Caco-2 (cell line): ENCODE measurements around the gene IGF2. TPM values are rescaled to one million over a fixed set of nuclear protein-coding genes. Genes with fewer than 3 reads are reported as not detected.

Source experiments
- BruUV-seq: library from RNA; stranded (reverse); fragments of 400-500 nt; replicated peaks from 2 replicates; lab custom pipeline; 2021; lab: Mats Ljungman, UMichigan
- CTCF ChIA-PET: fragments of 300-600 bp; sonication (Branson Sonifier 250); formaldehyde crosslinking; loops from one replicate; lab custom pipeline; 2022; ENCODE audit warnings: antibody characterized with exemption; lab: Charles Lee
- POLR2A ChIA-PET: fragments of 300-600 bp; sonication (Branson Sonifier 250); formaldehyde crosslinking; loops from one replicate; lab custom pipeline; 2022; ENCODE audit warnings: antibody characterized with exemption; lab: Charles Lee
- DNase-seq, 2 experiments: peaks; one replicate each; pipeline versions ENCODE4 v3.0.0 to v3.0.0-alpha.2; 2020 to 2022
- H3K27me3 ChIP-seq: replicated peaks from 2 replicates; pipeline ENCODE4 v1.6.0; 2011; ENCODE audit warnings: low read length; ENCODE audit not compliant: control insufficient read depth, insufficient read depth
- H3K36me3 ChIP-seq: 2 replicates; pipeline ENCODE4 v1.5.1; 2011; ENCODE audit warnings: low read length; ENCODE audit not compliant: control insufficient read depth, insufficient read depth
- H3K4me1 ChIP-seq: fragments of 250-450 bp; sonication (Bioruptor Pico); 2 replicates; pipeline ENCODE4 v1.5.1; 2020; ENCODE audit warnings: mild to moderate bottlenecking
- H3K4me3 ChIP-seq: 2 replicates; pipeline ENCODE4 v1.5.1; 2011; ENCODE audit warnings: low read depth, mild to moderate bottlenecking, control low read depth, low read length
- H3K9me3 ChIP-seq: fragments of 250-450 bp; sonication (Bioruptor Pico); 2 replicates; pipeline ENCODE4 v1.5.1; 2020; ENCODE audit warnings: mild to moderate bottlenecking, moderate library complexity
- H3K27ac Mint-ChIP-seq: one replicate; pipeline ENCODE4 v1.8.0; 2022; ENCODE audit warnings: mixed read lengths; ENCODE audit not compliant: unreplicated experiment
- H3K27me3 Mint-ChIP-seq: one replicate; pipeline ENCODE4 v1.8.0; 2022; ENCODE audit warnings: mixed read lengths; ENCODE audit not compliant: insufficient read depth, unreplicated experiment
- H3K36me3 Mint-ChIP-seq: one replicate; pipeline ENCODE4 v1.8.0; 2022; ENCODE audit warnings: mild to moderate bottlenecking, mixed read lengths; ENCODE audit not compliant: insufficient read depth, unreplicated experiment
- H3K4me1 Mint-ChIP-seq: one replicate; pipeline ENCODE4 v1.8.0; 2022; ENCODE audit warnings: low read depth, mixed read lengths; ENCODE audit not compliant: unreplicated experiment
- H3K4me3 Mint-ChIP-seq: one replicate; pipeline ENCODE4 v1.8.0; 2022; ENCODE audit warnings: mild to moderate bottlenecking, moderate library complexity, mixed read lengths; ENCODE audit not compliant: unreplicated experiment
- H3K9me3 Mint-ChIP-seq: one replicate; pipeline ENCODE4 v1.8.0; 2022; ENCODE audit warnings: mixed read lengths; ENCODE audit not compliant: unreplicated experiment
- CTCF ChIP-seq, 2 experiments: fragments of 200-600 bp in 1 of 2; IDR thresholded peaks; 1 replicate in 1 of 2; 2 replicates in 1 of 2; pipeline versions ENCODE4 v1.5.1 to v1.8.0; 2011 to 2022; ENCODE audit warnings: antibody characterized with exemption in 1 of 2, control low read depth in 1 of 2, inconsistent platforms in 1 of 2, low read depth in 1 of 2, low read length in 1 of 2, mild to moderate bottlenecking in 1 of 2, moderate library complexity in 1 of 2; ENCODE audit not compliant: insufficient read depth in 1 of 2, severe bottlenecking in 1 of 2, unreplicated experiment in 1 of 2
- intact Hi-C: fragments of 100-400 bp; cut with micrococcal nuclease; formaldehyde crosslinking; loops from one replicate; pipeline ENCODE4 v1.10.0; 2022; ENCODE audit not compliant: unreplicated experiment
- total RNA-seq: library from RNA; stranded (reverse); gene quantifications from 2 replicates; pipeline ENCODE4 v1.2.3, GENCODE V29; 2022

IGF2 gene
- total RNA-seq, 1 experiment from 2014 or later: 1,397 TPM

GRCh38 chr11:2149460-2149859 is 10.3 kb upstream of the IGF2 start:
- Mint-ChIP-seq H3K27ac (no peak overlapping the region), H3K36me3 (peaks cover 6% of the 10 kb centered on the region), H3K4me3 (no peak overlapping the region), H3K4me1 (no peaks in the 10 kb centered on the region), H3K27me3 (peaks cover 4% of the 10 kb centered on the region), H3K9me3 (no peaks in the 10 kb centered on the region)
- H3K4me3 ChIP-seq: no peak overlapping the region
- TF ChIP-seq CTCF (IDR thresholded peaks at IDR 0.05; ENCODE audit: insufficient read depth in 1 of 2, low read depth in 1 of 2, low read length in 1 of 2, severe bottlenecking in 1 of 2, unreplicated experiment in 1 of 2): no peak
- no peak for DNase-seq
- H3K4me1 ChIP-seq: no peaks in the 10 kb centered on the region; the same call in 1 of the 2 replicates
- POLR2A ChIA-PET: interaction anchor here (0.5 kb wide), 1 partner anchor 48 kb away, joined by 3 read pairs; no protein-coding TSS in a partner anchor
- BruUV-seq: no TSS peak
- no peaks in the 10 kb centered on the region for H3K9me3 ChIP-seq
- no peaks in the 10 kb centered on the region for H3K36me3 ChIP-seq
- intact Hi-C loops: no loop called here
- CTCF ChIA-PET: interaction anchor here (1.0 to 11.5 kb wide), 28 partner anchors 10 to 509 kb away, joined by 3 to 188 read pairs (median 29); partner anchors contain the start of genes CTSD, IGF2, INS and SYT8
- peaks cover 2% of the 10 kb centered on the region for H3K27me3 ChIP-seq

- H3K4me3 ChIP-seq: no peak overlapping the region
- peaks cover 5% of the 10 kb centered on the region for H3K4me1 ChIP-seq
- no TSS peak for BruUV-seq
- DNase-seq: no peak
- intact Hi-C loops: no loop called here
- POLR2A ChIA-PET: no interaction called here
- Mint-ChIP-seq H3K27ac (no peak overlapping the region), H3K4me1 (no peaks in the 10 kb centered on the region), H3K27me3 (peaks cover 5% of the 10 kb centered on the region), H3K9me3 (no peaks in the 10 kb centered on the region), H3K36me3 (peaks cover 6% of the 10 kb centered on the region), H3K4me3 (no peak overlapping the region)
- H3K9me3 ChIP-seq: no peaks in the 10 kb centered on the region
- no peak for TF ChIP-seq CTCF (IDR thresholded peaks at IDR 0.05; ENCODE audit: insufficient read depth in 1 of 2, low read depth in 1 of 2, low read length in 1 of 2, severe bottlenecking in 1 of 2, unreplicated experiment in 1 of 2)
- CTCF ChIA-PET: interaction anchor here (1.5 to 11.5 kb wide), 11 partner anchors 8 to 508 kb away, joined by 3 to 188 read pairs (median 68); partner anchors contain the start of gene INS
- peaks cover 2% of the 10 kb centered on the region for H3K27me3 ChIP-seq
- no peaks in the 10 kb centered on the region for H3K36me3 ChIP-seq
Observed at GRCh38 chr11:2148595-2148994, 9.4 kb upstream of the IGF2 start.

- no peaks in the 10 kb centered on the region for H3K9me3 Mint-ChIP-seq
- H3K36me3 ChIP-seq: no peaks in the 10 kb centered on the region
Observed at GRCh38 chr11:2147391-2147790, 8.2 kb upstream of the IGF2 start.

More at GRCh38 chr11:2147391-2147790, 8.2 kb upstream of the IGF2 start:
- ChIA-PET CTCF (interaction anchor here (0.7 to 11.5 kb wide), 9 partner anchors 9 to 455 kb away, joined by 3 to 168 read pairs (median 11); partner anchors contain the start of gene INS), POLR2A (no interaction called here)
- Histone ChIP-seq H3K27me3 (peaks cover 2% of the 10 kb centered on the region), H3K4me1 (peaks cover 5% of the 10 kb centered on the region), H3K9me3 (no peaks in the 10 kb centered on the region), H3K4me3 (no peak overlapping the region)
- peaks cover 6% of the 10 kb centered on the region for H3K36me3 Mint-ChIP-seq
- DNase-seq: no peak
- H3K4me1 Mint-ChIP-seq: peaks cover 5% of the 10 kb centered on the region
- H3K27ac Mint-ChIP-seq: no peak overlapping the region
- intact Hi-C loops: no loop called here
- TF ChIP-seq CTCF (IDR thresholded peaks at IDR 0.05; ENCODE audit: insufficient read depth in 1 of 2, low read depth in 1 of 2, low read length in 1 of 2, severe bottlenecking in 1 of 2, unreplicated experiment in 1 of 2): no peak
- peaks cover 15% of the 10 kb centered on the region for H3K27me3 Mint-ChIP-seq
- BruUV-seq: no TSS peak
- no peak overlapping the region for H3K4me3 Mint-ChIP-seq
